Astrocyte (in vitro differentiated cells and primary cell): Measurements from ENCODE around the gene COQ10A. TPM values are rescaled to one million over a fixed set of nuclear protein-coding genes. Genes with fewer than 3 reads are reported as not detected.

ENCODE experiments used
- DNase-seq: peaks from one replicate; pipeline ENCODE4 v3.0.0-alpha.2; 2010; ENCODE audit warnings: low read depth
- FAIRE-seq: peaks from 2 replicates; lab custom pipeline; 2011; peaks lifted over from hg19 to GRCh38; lab: Jason Lieb, UNC
- H2AFZ ChIP-seq: 2 replicates; pipeline ENCODE4 v1.6.0; 2012; ENCODE audit warnings: low read depth, low read length, inconsistent platforms
- H3K27ac ChIP-seq: 2 replicates; pipeline ENCODE4 v1.5.1; 2011; ENCODE audit warnings: low read depth, low read length, inconsistent platforms
- H3K27me3 ChIP-seq: 2 replicates; pipeline ENCODE4 v1.6.0; 2011; ENCODE audit warnings: low read length, inconsistent platforms; ENCODE audit not compliant: insufficient read depth
- H3K36me3 ChIP-seq: 2 replicates; pipeline ENCODE4 v1.5.1; 2011; ENCODE audit warnings: low read length, inconsistent platforms; ENCODE audit not compliant: insufficient read depth
- H3K4me1 ChIP-seq: 2 replicates; pipeline ENCODE4 v1.5.1; 2011; ENCODE audit warnings: low read length, inconsistent platforms; ENCODE audit not compliant: insufficient read depth
- H3K4me2 ChIP-seq: 2 replicates; pipeline ENCODE4 v1.6.0; 2012; ENCODE audit warnings: low read length, inconsistent platforms
- H3K4me3 ChIP-seq: 2 replicates; pipeline ENCODE4 v1.5.1; 2011; ENCODE audit warnings: low read depth, mild to moderate bottlenecking, low read length, inconsistent platforms; ENCODE audit not compliant: insufficient read depth
- H3K79me2 ChIP-seq: 2 replicates; pipeline ENCODE4 v1.6.0; 2012; ENCODE audit warnings: mild to moderate bottlenecking, low read length, inconsistent platforms; ENCODE audit not compliant: insufficient read depth
- H3K9ac ChIP-seq: 2 replicates; pipeline ENCODE4 v1.6.0; 2012; ENCODE audit warnings: mild to moderate bottlenecking, low read length, inconsistent platforms
- H3K9me3 ChIP-seq: 2 replicates; pipeline ENCODE4 v1.5.1; 2012; ENCODE audit warnings: low read depth, mild to moderate bottlenecking, low read length, inconsistent platforms; ENCODE audit not compliant: insufficient read depth
- H4K20me1 ChIP-seq: 2 replicates; pipeline ENCODE4 v1.6.0; 2012; ENCODE audit warnings: low read length, inconsistent platforms; ENCODE audit not compliant: insufficient read depth
- H3K27ac Mint-ChIP-seq: one replicate; pipeline ENCODE4 v1.8.0; 2021; ENCODE audit warnings: mild to moderate bottlenecking, mixed read lengths; ENCODE audit not compliant: unreplicated experiment
- H3K27me3 Mint-ChIP-seq: one replicate; pipeline ENCODE4 v1.8.0; 2021; ENCODE audit warnings: low read depth, mixed read lengths; ENCODE audit not compliant: unreplicated experiment
- H3K36me3 Mint-ChIP-seq: one replicate; pipeline ENCODE4 v1.8.0; 2021; ENCODE audit warnings: low read depth, mixed read lengths; ENCODE audit not compliant: unreplicated experiment
- H3K4me1 Mint-ChIP-seq: one replicate; pipeline ENCODE4 v1.8.0; 2021; ENCODE audit warnings: low read depth, mixed read lengths; ENCODE audit not compliant: unreplicated experiment
- H3K4me3 Mint-ChIP-seq: one replicate; pipeline ENCODE4 v1.8.0; 2021; ENCODE audit warnings: mild to moderate bottlenecking, moderate library complexity, mixed read lengths; ENCODE audit not compliant: unreplicated experiment
- H3K9me3 Mint-ChIP-seq: one replicate; pipeline ENCODE4 v1.8.0; 2021; ENCODE audit warnings: mild to moderate bottlenecking, mixed read lengths; ENCODE audit not compliant: unreplicated experiment
- total RNA-seq: library from RNA; stranded (reverse); gene quantifications from 2 replicates; pipeline ENCODE4 v1.2.1, GENCODE V29; 2021
- TF ChIP-seq, protein P1 (sequence below): IDR thresholded peaks from 2 replicates; pipeline ENCODE4 v1.5.1; 2011; ENCODE audit warnings: low read depth, mild to moderate bottlenecking, inconsistent platforms, low read length, moderate library complexity; ENCODE audit not compliant: insufficient read depth

COQ10A gene
- total RNA-seq, 1 donor from 2014 or later: 9.3 TPM

DNA sequence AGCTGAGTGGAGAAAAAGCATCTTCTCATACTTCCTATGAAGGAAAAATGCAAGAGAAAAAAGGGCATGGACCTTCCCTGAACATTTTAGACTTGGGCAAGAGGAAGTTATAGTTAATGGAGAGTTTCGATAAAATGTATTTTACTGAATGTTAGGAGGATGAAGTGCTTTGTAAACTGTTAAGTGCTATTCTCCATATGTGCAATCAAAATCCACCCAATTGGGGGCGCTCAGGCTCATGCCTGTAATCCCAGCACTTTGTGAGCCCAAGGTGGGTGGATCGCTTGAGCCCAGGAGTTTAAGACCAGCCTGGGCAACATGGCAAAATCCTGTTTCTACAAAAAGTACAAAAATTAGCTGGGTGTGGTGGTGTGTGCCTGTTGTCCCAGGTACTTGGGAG is 50.9 kb downstream of the COQ10A start:
- H3K79me2 ChIP-seq: peaks cover 22% of the 10 kb centered on the region
- no peaks in the 10 kb centered on the region for H3K27me3 ChIP-seq
- DNase-seq (no peak), FAIRE-seq (no peak)
- Mint-ChIP-seq H3K4me1 (peaks cover 4% of the 10 kb centered on the region), H3K9me3 (no peaks in the 10 kb centered on the region), H3K36me3 (peaks cover 1% of the 10 kb centered on the region), H3K4me3 (no peak overlapping the region), H3K27me3 (no peaks in the 10 kb centered on the region), H3K27ac (no peak overlapping the region)
- H3K4me2 ChIP-seq: no peak overlapping the region
- no peak overlapping the region for H3K27ac ChIP-seq
- H2AFZ ChIP-seq: no peak overlapping the region
- peaks cover 7% of the 10 kb centered on the region for H3K36me3 ChIP-seq
- no peak overlapping the region for H3K4me3 ChIP-seq
- no peaks in the 10 kb centered on the region for H3K9me3 ChIP-seq
- TF ChIP-seq, protein P1, sequence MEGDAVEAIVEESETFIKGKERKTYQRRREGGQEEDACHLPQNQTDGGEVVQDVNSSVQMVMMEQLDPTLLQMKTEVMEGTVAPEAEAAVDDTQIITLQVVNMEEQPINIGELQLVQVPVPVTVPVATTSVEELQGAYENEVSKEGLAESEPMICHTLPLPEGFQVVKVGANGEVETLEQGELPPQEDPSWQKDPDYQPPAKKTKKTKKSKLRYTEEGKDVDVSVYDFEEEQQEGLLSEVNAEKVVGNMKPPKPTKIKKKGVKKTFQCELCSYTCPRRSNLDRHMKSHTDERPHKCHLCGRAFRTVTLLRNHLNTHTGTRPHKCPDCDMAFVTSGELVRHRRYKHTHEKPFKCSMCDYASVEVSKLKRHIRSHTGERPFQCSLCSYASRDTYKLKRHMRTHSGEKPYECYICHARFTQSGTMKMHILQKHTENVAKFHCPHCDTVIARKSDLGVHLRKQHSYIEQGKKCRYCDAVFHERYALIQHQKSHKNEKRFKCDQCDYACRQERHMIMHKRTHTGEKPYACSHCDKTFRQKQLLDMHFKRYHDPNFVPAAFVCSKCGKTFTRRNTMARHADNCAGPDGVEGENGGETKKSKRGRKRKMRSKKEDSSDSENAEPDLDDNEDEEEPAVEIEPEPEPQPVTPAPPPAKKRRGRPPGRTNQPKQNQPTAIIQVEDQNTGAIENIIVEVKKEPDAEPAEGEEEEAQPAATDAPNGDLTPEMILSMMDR: no peak
- no peak overlapping the region for H3K9ac ChIP-seq
- H3K4me1 ChIP-seq: peaks cover 9% of the 10 kb centered on the region
- no peaks in the 10 kb centered on the region for H4K20me1 ChIP-seq

Other genes with a start within 250 kb of the COQ10A start
- gene IKZF4, start 245.9 kb upstream of the COQ10A start, total RNA-seq: 5.6 and 6.9 TPM in 2 replicates
- 39.4 and 45.9 TPM in 2 replicates for gene RPS26, start 225.0 kb upstream of the COQ10A start, total RNA-seq
- 2.6 and 3.8 TPM in 2 replicates for gene ERBB3, start 186.8 kb upstream of the COQ10A start, total RNA-seq
- gene PA2G4, start 162.4 kb upstream of the COQ10A start, total RNA-seq: 124 and 130 TPM in 2 replicates
- gene RPL41, start 150.3 kb upstream of the COQ10A start, total RNA-seq: 3,078 and 3,088 TPM in 2 replicates
- gene ZC3H10, start 148.7 kb upstream of the COQ10A start, total RNA-seq: 4.1 and 4.2 TPM in 2 replicates
- gene ESYT1, start 138.7 kb upstream of the COQ10A start, total RNA-seq: 138 and 142 TPM in 2 replicates
- 110 and 118 TPM in 2 replicates for gene MYL6B, start 114.4 kb upstream of the COQ10A start, total RNA-seq
- 2,485 and 2,685 TPM in 2 replicates for gene MYL6, start 108.6 kb upstream of the COQ10A start, total RNA-seq
- 57.5 and 57.6 TPM in 2 replicates for gene SMARCC2, start 77.5 kb upstream of the COQ10A start, total RNA-seq
- gene RNF41, start 45.0 kb upstream of the COQ10A start, total RNA-seq: 85.8 and 85.9 TPM in 2 replicates
- gene NABP2, start 42.6 kb upstream of the COQ10A start, total RNA-seq: 29.1 and 29.9 TPM in 2 replicates
- gene SLC39A5, start 36.9 kb upstream of the COQ10A start, total RNA-seq: 0.39 TPM in 1 of 2 replicates, not detected in the other
- gene ANKRD52, start 8.6 kb upstream of the COQ10A start, total RNA-seq: 98.4 and 105 TPM in 2 replicates
- 171 and 212 TPM in 2 replicates for gene CS, start 33.4 kb downstream of the COQ10A start, total RNA-seq
- gene CNPY2, start 49.0 kb downstream of the COQ10A start, total RNA-seq: 187 and 202 TPM in 2 replicates
- 10.1 and 15.4 TPM in 2 replicates for gene PAN2, start 67.1 kb downstream of the COQ10A start, total RNA-seq
- 0.32 TPM in 1 of 2 replicates, not detected in the other for gene IL23A, start 71.9 kb downstream of the COQ10A start, total RNA-seq
- gene STAT2, start 93.2 kb downstream of the COQ10A start, total RNA-seq: 257 and 291 TPM in 2 replicates
- gene APOF, start 95.9 kb downstream of the COQ10A start, total RNA-seq: not detected in 2 replicates
- 7.3 and 8.5 TPM in 2 replicates for gene TIMELESS, start 182.5 kb downstream of the COQ10A start, total RNA-seq
- gene MIP, start 187.7 kb downstream of the COQ10A start, total RNA-seq: not detected in 2 replicates
- gene SPRYD4, start 201.6 kb downstream of the COQ10A start, total RNA-seq: 1.6 and 2.0 TPM in 2 replicates
- 0.94 and 1.1 TPM in 2 replicates for gene GLS2, start 221.2 kb downstream of the COQ10A start, total RNA-seq